Measurements from ENCODE around the gene CFAP100.

CFAP100 gene

DNA sequence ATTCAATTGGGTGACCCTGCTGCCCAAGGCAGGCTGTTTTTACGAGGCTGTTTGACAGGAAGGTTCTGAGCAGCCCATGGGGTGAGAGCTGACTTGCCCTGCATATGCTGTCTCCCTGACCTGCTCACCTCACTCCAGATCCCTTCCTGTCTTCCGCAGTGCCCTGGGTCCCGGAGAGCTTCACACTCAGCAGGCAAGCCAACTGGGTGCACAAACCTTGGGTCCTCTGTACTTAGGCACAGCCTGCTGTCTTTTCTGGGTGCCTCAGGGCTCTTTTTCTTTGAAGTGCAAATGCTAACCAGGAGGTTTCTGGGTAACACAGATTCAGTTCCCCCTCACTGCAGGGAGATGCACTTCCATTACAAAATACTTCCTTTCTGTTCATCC, 48.1 kb downstream of the CFAP100 start:
- Histone ChIP-seq H3K4me2 (no peak overlapping the region), H3K27ac (no peak overlapping the region), H3K27me3 (ENCODE audit: insufficient read depth, low read depth) (no peaks in the 10 kb centered on the region), H3K4me3 (IDR thresholded peaks at IDR 0.05; ENCODE audit: insufficient read depth, low read depth, low read length) (no peak overlapping the region), H3K9ac (no peak overlapping the region), H4K20me1 (ENCODE audit: insufficient read depth) (no peaks in the 10 kb centered on the region), H3K4me1 (ENCODE audit: low read depth, poor library complexity, severe bottlenecking) (no peaks in the 10 kb centered on the region), H2AFZ (ENCODE audit: low read depth) (no peak overlapping the region), H3K36me3 (ENCODE audit: insufficient read depth) (no peaks in the 10 kb centered on the region), H3K79me2 (ENCODE audit: insufficient read depth, low read depth) (no peaks in the 10 kb centered on the region)
- TF ChIP-seq, protein P1, sequence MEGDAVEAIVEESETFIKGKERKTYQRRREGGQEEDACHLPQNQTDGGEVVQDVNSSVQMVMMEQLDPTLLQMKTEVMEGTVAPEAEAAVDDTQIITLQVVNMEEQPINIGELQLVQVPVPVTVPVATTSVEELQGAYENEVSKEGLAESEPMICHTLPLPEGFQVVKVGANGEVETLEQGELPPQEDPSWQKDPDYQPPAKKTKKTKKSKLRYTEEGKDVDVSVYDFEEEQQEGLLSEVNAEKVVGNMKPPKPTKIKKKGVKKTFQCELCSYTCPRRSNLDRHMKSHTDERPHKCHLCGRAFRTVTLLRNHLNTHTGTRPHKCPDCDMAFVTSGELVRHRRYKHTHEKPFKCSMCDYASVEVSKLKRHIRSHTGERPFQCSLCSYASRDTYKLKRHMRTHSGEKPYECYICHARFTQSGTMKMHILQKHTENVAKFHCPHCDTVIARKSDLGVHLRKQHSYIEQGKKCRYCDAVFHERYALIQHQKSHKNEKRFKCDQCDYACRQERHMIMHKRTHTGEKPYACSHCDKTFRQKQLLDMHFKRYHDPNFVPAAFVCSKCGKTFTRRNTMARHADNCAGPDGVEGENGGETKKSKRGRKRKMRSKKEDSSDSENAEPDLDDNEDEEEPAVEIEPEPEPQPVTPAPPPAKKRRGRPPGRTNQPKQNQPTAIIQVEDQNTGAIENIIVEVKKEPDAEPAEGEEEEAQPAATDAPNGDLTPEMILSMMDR (conservative IDR thresholded peaks at IDR 0.05; ENCODE audit: low read depth, low read length), result no peak

DNA sequence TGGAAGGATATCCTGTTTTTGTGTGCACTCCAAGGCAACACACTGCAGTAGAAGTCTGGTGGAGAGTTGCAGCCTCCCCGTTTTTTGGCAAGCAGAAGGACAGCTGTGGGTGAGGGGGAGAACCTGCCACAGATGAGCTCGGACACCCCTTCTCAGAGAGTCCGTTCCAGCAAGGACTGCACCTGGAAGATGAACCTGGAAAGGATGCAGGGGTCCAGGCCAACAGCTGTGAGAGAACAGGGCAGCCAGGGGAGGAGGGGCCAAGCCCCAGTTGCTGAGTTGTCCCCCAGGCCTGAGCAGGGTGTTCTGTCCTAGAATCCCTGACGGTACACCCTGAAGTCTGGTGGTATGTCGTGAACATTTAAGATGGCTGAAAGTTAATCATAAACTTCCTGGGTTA, 50.8 kb downstream of the CFAP100 start:
- H3K27me3 ChIP-seq (ENCODE audit: insufficient read depth, low read depth), result no peaks in the 10 kb centered on the region
- no peaks in the 10 kb centered on the region for H3K79me2 ChIP-seq (ENCODE audit: insufficient read depth, low read depth)
- no peaks in the 10 kb centered on the region for H4K20me1 ChIP-seq (ENCODE audit: insufficient read depth)
- H3K27ac ChIP-seq, result no peak overlapping the region
- no peak overlapping the region for H3K9ac ChIP-seq
- H2AFZ ChIP-seq (ENCODE audit: low read depth), result no peak overlapping the region
- TF ChIP-seq, protein P1 (conservative IDR thresholded peaks at IDR 0.05; ENCODE audit: low read depth, low read length), result no peak
- H3K4me1 ChIP-seq (ENCODE audit: low read depth, poor library complexity, severe bottlenecking), result no peaks in the 10 kb centered on the region
- H3K4me2 ChIP-seq, result no peak overlapping the region
- H3K4me3 ChIP-seq (IDR thresholded peaks at IDR 0.05; ENCODE audit: insufficient read depth, low read depth, low read length), result no peak overlapping the region
- H3K36me3 ChIP-seq (ENCODE audit: insufficient read depth), result no peaks in the 10 kb centered on the region

GRCh38 chr3:126446301-126446700, 51.6 kb downstream of the CFAP100 start:
- Histone ChIP-seq H4K20me1 (ENCODE audit: insufficient read depth) (no peaks in the 10 kb centered on the region), H3K36me3 (ENCODE audit: insufficient read depth) (no peaks in the 10 kb centered on the region)

DNA sequence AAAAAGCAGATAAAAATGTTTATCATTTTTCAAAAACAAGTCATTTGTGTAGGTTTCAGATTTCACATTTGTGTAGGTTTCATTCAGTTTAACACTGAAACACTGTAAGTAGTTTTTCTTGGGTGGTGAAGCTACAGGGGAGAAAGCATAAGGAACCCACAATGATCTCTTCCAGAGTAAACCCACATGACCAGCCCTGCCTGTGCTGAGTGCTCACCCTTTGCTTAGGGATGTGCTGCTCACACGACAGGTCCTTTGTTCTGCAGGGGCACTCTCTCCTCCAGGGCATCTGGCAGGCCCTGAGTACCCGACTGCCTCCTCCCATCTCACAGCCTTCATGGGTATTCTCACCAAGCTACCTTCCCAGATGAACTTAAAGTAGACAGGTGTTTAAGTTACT, 52.1 kb downstream of the CFAP100 start:
- no peak overlapping the region for H3K27ac ChIP-seq
- no peaks in the 10 kb centered on the region for H3K27me3 ChIP-seq (ENCODE audit: insufficient read depth, low read depth)
- H4K20me1 ChIP-seq (ENCODE audit: insufficient read depth), result no peaks in the 10 kb centered on the region
- no peaks in the 10 kb centered on the region for H3K36me3 ChIP-seq (ENCODE audit: insufficient read depth)
- TF ChIP-seq, protein P1 (conservative IDR thresholded peaks at IDR 0.05; ENCODE audit: low read depth, low read length), result no peak
- no peaks in the 10 kb centered on the region for H3K4me1 ChIP-seq (ENCODE audit: low read depth, poor library complexity, severe bottlenecking)
- H3K4me2 ChIP-seq, result no peak overlapping the region
- H2AFZ ChIP-seq (ENCODE audit: low read depth), result no peak overlapping the region
- H3K9ac ChIP-seq, result no peak overlapping the region
- H3K79me2 ChIP-seq (ENCODE audit: insufficient read depth, low read depth), result no peaks in the 10 kb centered on the region
- no peak overlapping the region for H3K4me3 ChIP-seq (IDR thresholded peaks at IDR 0.05; ENCODE audit: insufficient read depth, low read depth, low read length)

More at GRCh38 chr3:126446301-126446700, 51.6 kb downstream of the CFAP100 start:
- no peaks in the 10 kb centered on the region for H3K79me2 ChIP-seq (ENCODE audit: insufficient read depth, low read depth)
- no peak overlapping the region for H3K9ac ChIP-seq
- H3K27ac ChIP-seq, result no peak overlapping the region
- TF ChIP-seq, protein P1 (conservative IDR thresholded peaks at IDR 0.05; ENCODE audit: low read depth, low read length), result no peak
- H2AFZ ChIP-seq (ENCODE audit: low read depth), result no peak overlapping the region
- H3K27me3 ChIP-seq (ENCODE audit: insufficient read depth, low read depth), result no peaks in the 10 kb centered on the region
- H3K4me1 ChIP-seq (ENCODE audit: low read depth, poor library complexity, severe bottlenecking), result no peaks in the 10 kb centered on the region
- no peak overlapping the region for H3K4me3 ChIP-seq (IDR thresholded peaks at IDR 0.05; ENCODE audit: insufficient read depth, low read depth, low read length)
- H3K4me2 ChIP-seq, result no peak overlapping the region
